ENCODE results near the gene ARHGAP5.

GRCh38 chr14:32197919-32198318 lies 120.8 kb downstream of the ARHGAP5 start:
- TF ChIP-seq CTCF (IDR thresholded peaks at IDR 0.05; ENCODE audit: low read depth, low read length, poor library complexity, severe bottlenecking) (no peak), EZH2phosphoT487 (IDR thresholded peaks at IDR 0.05; ENCODE audit: borderline replicate concordance, low read length) (no peak)

Data from DOHH2 (cell line).